Endothelial cell of umbilical vein (primary cell): ENCODE measurements around the gene RBM26. TPM values are rescaled to one million over a fixed set of nuclear protein-coding genes. Genes with fewer than 3 reads are reported as not detected.

Source experiments
- BruUV-seq: library from RNA; stranded (reverse); fragments of 400-500 nt; replicated peaks from 2 replicates; lab custom pipeline; 2021; lab: Mats Ljungman, UMichigan
- CTCF ChIA-PET: fragments of 300-600, 350-600 bp; sonication (Branson Sonifier 250); formaldehyde crosslinking; loops from one replicate; lab custom pipeline; 2021; ENCODE audit warnings: antibody characterized with exemption, inconsistent platforms; lab: Charles Lee
- POLR2A ChIA-PET: fragments of 300-600, 350-600 bp; sonication (Branson Sonifier 250); formaldehyde crosslinking; loops from one replicate; lab custom pipeline; 2021; ENCODE audit warnings: antibody characterized with exemption, inconsistent platforms; lab: Charles Lee
- DNase-seq: peaks from one replicate; pipeline ENCODE4 v3.0.0-alpha.2; 2011; ENCODE audit warnings: low read depth, low spot score
- FAIRE-seq: peaks from 2 replicates; lab custom pipeline; 2011; peaks lifted over from hg19 to GRCh38; lab: Jason Lieb, UNC
- H2AFZ ChIP-seq: 2 replicates; pipeline ENCODE4 v1.6.0; 2012; ENCODE audit warnings: low read depth, low read length, control low read depth, inconsistent platforms
- H3K27ac ChIP-seq: 2 replicates; pipeline ENCODE4 v1.5.1; 2011; ENCODE audit warnings: low read depth, mild to moderate bottlenecking, control low read depth, low read length, moderate library complexity; ENCODE audit not compliant: insufficient read depth
- H3K27me3 ChIP-seq, 2 experiments: 2 replicates each; pipeline versions ENCODE4 v1.6.0 to v1.6.1; 2011; ENCODE audit warnings: low read length in 2 of 2, mixed read lengths in 1 of 2; ENCODE audit not compliant: control insufficient read depth in 2 of 2, insufficient read depth in 2 of 2
- H3K36me3 ChIP-seq, 2 experiments: 2 replicates in 1 of 2; 3 replicates in 1 of 2; pipeline ENCODE4 v1.5.1; 2011; ENCODE audit warnings: low read length in 2 of 2, mild to moderate bottlenecking in 1 of 2, moderate library complexity in 1 of 2; ENCODE audit not compliant: control insufficient read depth in 2 of 2, insufficient read depth in 2 of 2; ENCODE audit errors: extremely low read depth in 1 of 2
- H3K4me1 ChIP-seq: 3 replicates; pipeline ENCODE4 v1.5.1; 2011; ENCODE audit warnings: mild to moderate bottlenecking, low read length; ENCODE audit not compliant: control insufficient read depth, insufficient read depth; ENCODE audit errors: extremely low read depth
- H3K4me2 ChIP-seq: 2 replicates; pipeline ENCODE4 v1.6.1; 2011; ENCODE audit warnings: low read length, control low read depth, mixed read lengths; ENCODE audit not compliant: insufficient read depth
- H3K4me3 ChIP-seq, 3 experiments: fragments of 200-600 bp in 1 of 3; sonication (generic), shearing (Covaris generic) in 1 of 3; replicated peaks in 1 of 3; 2 replicates each; pipeline ENCODE4 v1.5.1; 2011 to 2016; ENCODE audit warnings: control low read depth in 3 of 3, low read length in 3 of 3, mild to moderate bottlenecking in 2 of 3, inconsistent platforms in 1 of 3, low read depth in 1 of 3, moderate library complexity in 1 of 3; ENCODE audit not compliant: insufficient read depth in 1 of 3
- H3K79me2 ChIP-seq: 2 replicates; pipeline ENCODE4 v1.6.0; 2012; ENCODE audit warnings: low read length, inconsistent platforms; ENCODE audit not compliant: control insufficient read depth, insufficient read depth
- H3K9ac ChIP-seq: replicated peaks from 2 replicates; pipeline ENCODE3; 2011; ENCODE audit warnings: low read length, control low read depth; ENCODE audit not compliant: insufficient read depth; ENCODE audit errors: extremely low read depth
- H3K9me1 ChIP-seq: replicated peaks from 3 replicates; pipeline ENCODE4 v1.6.0; 2011; ENCODE audit warnings: mild to moderate bottlenecking, low read length; ENCODE audit not compliant: control insufficient read depth, insufficient read depth; ENCODE audit errors: extremely low read depth
- H3K9me3 ChIP-seq: replicated peaks from 2 replicates; pipeline ENCODE4 v1.5.1; 2012; ENCODE audit warnings: low read length, inconsistent platforms; ENCODE audit not compliant: control insufficient read depth, insufficient read depth
- H4K20me1 ChIP-seq: replicated peaks from 2 replicates; pipeline ENCODE3; 2011; ENCODE audit warnings: mild to moderate bottlenecking, low read length; ENCODE audit not compliant: control insufficient read depth, insufficient read depth; ENCODE audit errors: extremely low read depth
- CTCF ChIP-seq, 2 donors: IDR thresholded peaks; 1 replicate in 1 of 2; 2 replicates in 1 of 2; pipeline ENCODE4 v1.5.1; 2011; ENCODE audit warnings: low read length in 2 of 2, mild to moderate bottlenecking in 2 of 2, moderate library complexity in 2 of 2, control low read depth in 1 of 2, inconsistent platforms in 1 of 2, low read depth in 1 of 2; ENCODE audit not compliant: insufficient read depth in 1 of 2; ENCODE audit errors: extremely low read depth in 1 of 2
- EZH2 ChIP-seq: IDR thresholded peaks from 2 replicates; pipeline ENCODE4 v1.6.1; 2012; ENCODE audit warnings: borderline replicate concordance, low read depth, mild to moderate bottlenecking, moderate library complexity, low read length, inconsistent platforms; ENCODE audit not compliant: severe bottlenecking
- FOS ChIP-seq: IDR thresholded peaks from 2 replicates; pipeline ENCODE4 v1.6.1; 2011; ENCODE audit warnings: mild to moderate bottlenecking, low read length, moderate library complexity, borderline replicate concordance; ENCODE audit not compliant: insufficient read depth
- GATA2 ChIP-seq: IDR thresholded peaks from 2 replicates; pipeline ENCODE4 v1.7.0; 2011; ENCODE audit warnings: low read depth, mild to moderate bottlenecking, moderate library complexity, mixed read lengths, low read length; ENCODE audit not compliant: insufficient read length, insufficient read depth
- JUN ChIP-seq: IDR thresholded peaks from 2 replicates; pipeline ENCODE4 v1.6.1; 2011; ENCODE audit warnings: borderline replicate concordance, low read depth; ENCODE audit not compliant: insufficient read length, insufficient read depth
- MAX ChIP-seq: IDR thresholded peaks from 2 replicates; pipeline ENCODE4 v1.6.1; 2011; ENCODE audit not compliant: insufficient read depth, insufficient read length
- MYC ChIP-seq: IDR thresholded peaks from one replicate; pipeline ENCODE4 v1.6.1; 2011; ENCODE audit warnings: mild to moderate bottlenecking, low read depth, low read length
- POLR2A ChIP-seq: IDR thresholded peaks from 2 replicates; pipeline ENCODE4 v1.6.1; 2012; ENCODE audit warnings: low read depth, mild to moderate bottlenecking, control low read depth, low read length
- POLR2AphosphoS5 ChIP-seq: IDR thresholded peaks from 2 replicates; pipeline ENCODE4 v1.6.1; 2012; ENCODE audit warnings: low read depth, mild to moderate bottlenecking, control low read depth, low read length, moderate library complexity; ENCODE audit not compliant: insufficient read depth
- dilution Hi-C: fragments of 300-500 bp; cut with MboI; formaldehyde crosslinking; loops from one replicate; pipeline ENCODE4 v1.15.0; 2019; ENCODE audit warnings: low sequenced_read_pairs; ENCODE audit not compliant: extremely low pct_ligation_motif_present
- intact Hi-C: fragments of 100-400 bp; cut with micrococcal nuclease; formaldehyde crosslinking; loops from one replicate; pipeline ENCODE4 v1.10.0; 2022
- polyA plus RNA-seq, 4 experiments: library from polyadenylated mRNA; depleted of rRNA in 3 of 4; stranded (reverse) in 3 of 4; unstranded in 1 of 4; fragments of >200 nt; gene quantifications; 2 replicates each; pipeline versions ENCODE4 v1.2.1 to v1.2.3, GENCODE V29; 2011 to 2012; ENCODE audit warnings: missing spikeins in 1 of 4
- total RNA-seq: library from RNA; stranded (reverse); gene quantifications from 2 replicates; pipeline ENCODE4 v1.2.3, GENCODE V29; 2021

The RBM26 gene
- total and polyA plus RNA-seq, 2 donors (not counting 3 experiments of a cell fraction or from before 2014, with no cell fraction given): 14.8 to 54.3 TPM

- POLR2A ChIA-PET: no interaction called here
Observed at GRCh38 chr13:79289571-79289970, 116.5 kb downstream of the RBM26 start.

More at GRCh38 chr13:79289571-79289970, 116.5 kb downstream of the RBM26 start:
- H3K4me3 ChIP-seq: no peak overlapping the region
- no peak overlapping the region for H3K4me2 ChIP-seq
- intact Hi-C loops (no loop called here), dilution Hi-C loops (no loop called here)
- H3K79me2 ChIP-seq: no peaks in the 10 kb centered on the region
- no peaks in the 10 kb centered on the region for H3K36me3 ChIP-seq
- no peaks in the 10 kb centered on the region for H3K9me3 ChIP-seq
- no peak for DNase-seq
- no peaks in the 10 kb centered on the region for H3K4me1 ChIP-seq
- H4K20me1 ChIP-seq: no peaks in the 10 kb centered on the region
- peaks cover 0 to 1% of the 10 kb centered on the region in 2 experiments for H3K27me3 ChIP-seq
- no peak for FAIRE-seq
- no peak overlapping the region for H3K9ac ChIP-seq
- BruUV-seq: no TSS peak
- H2AFZ ChIP-seq: no peak overlapping the region
- TF ChIP-seq MAX (no peak), FOS (no peak), JUN (no peak), POLR2AphosphoS5 (no peak), POLR2A (no peak), MYC (no peak), EZH2 (no peak), CTCF (IDR thresholded peaks at IDR 0.05; ENCODE audit: extremely low read depth in 1 of 2, insufficient read depth in 1 of 2, low read depth in 1 of 2, low read length in 2 of 2) (no peak), GATA2 (no peak)
- H3K27ac ChIP-seq: no peak overlapping the region
- H3K9me1 ChIP-seq: no peaks in the 10 kb centered on the region
- CTCF ChIA-PET: no interaction called here
